GM03348 (cell line): ENCODE results near the gene PTPRN2.
"Not testable (repeated sequence)": the region's sequence is repeated elsewhere in the genome, so short reads cannot be mapped to it uniquely, and the experiment has no call there.

Experiments used
- DNase-seq: peaks from one replicate; pipeline ENCODE4 v3.0.0; 2012; ENCODE audit warnings: low spot score

PTPRN2 gene

GRCh38 chr7:157926521-157927150 is 661.0 kb downstream of the PTPRN2 start:
- no peak for DNase-seq

GRCh38 chr7:157926107-157926506 is 661.5 kb downstream of the PTPRN2 start:
- no peak for DNase-seq

- no peak for DNase-seq
Observed at GRCh38 chr7:157925383-157925875, 662.2 kb downstream of the PTPRN2 start.

GRCh38 chr7:157923903-157924630 is 663.6 kb downstream of the PTPRN2 start:
- DNase-seq = no peak

GRCh38 chr7:157922576-157922975 is 665.0 kb downstream of the PTPRN2 start:
- no peak for DNase-seq

GRCh38 chr7:157918326-157919080 is 669.1 kb downstream of the PTPRN2 start:
- DNase-seq = no peak

GRCh38 chr7:157916946-157917640 is 670.5 kb downstream of the PTPRN2 start:
- DNase-seq = no peak

- no peak for DNase-seq
Observed at GRCh38 chr7:157910446-157910845, 677.2 kb downstream of the PTPRN2 start.

- DNase-seq = not testable (repeated sequence)
Observed at GRCh38 chr7:157910045-157910444, 677.6 kb downstream of the PTPRN2 start.

GRCh38 chr7:157909370-157909769 is 678.3 kb downstream of the PTPRN2 start:
- DNase-seq = no peak

- DNase-seq = no peak
Observed at GRCh38 chr7:157908006-157908782, 679.4 kb downstream of the PTPRN2 start.

GRCh38 chr7:157907091-157907490 is 680.5 kb downstream of the PTPRN2 start:
- no peak for DNase-seq

GRCh38 chr7:157906583-157906982 is 681.0 kb downstream of the PTPRN2 start:
- no peak for DNase-seq

GRCh38 chr7:157905651-157906461 is 681.8 kb downstream of the PTPRN2 start:
- no peak for DNase-seq

GRCh38 chr7:157904866-157905570 is 682.6 kb downstream of the PTPRN2 start:
- DNase-seq = no peak

GRCh38 chr7:157904211-157904865 is 683.3 kb downstream of the PTPRN2 start:
- no peak for DNase-seq

GRCh38 chr7:157903710-157904109 is 683.9 kb downstream of the PTPRN2 start:
- DNase-seq = no peak

- DNase-seq = no peak
Observed at GRCh38 chr7:157903296-157903695, 684.3 kb downstream of the PTPRN2 start.
